Neural cell (in vitro differentiated cells): Measurements from ENCODE around the gene CCR6. TPM values are rescaled to one million over a fixed set of nuclear protein-coding genes. Genes with fewer than 3 reads are reported as not detected.

ENCODE experiments used
- H2AFZ ChIP-seq: fragments of 200-600, 300-800 bp; sonication (generic), shearing (Covaris generic); 2 replicates; pipeline ENCODE4 v1.6.0; 2014; ENCODE audit warnings: low read depth, mild to moderate bottlenecking, antibody characterized with exemption, low read length, moderate library complexity
- H3F3A ChIP-seq: fragments of 200-600 bp; shearing (Covaris generic); 2 replicates; pipeline ENCODE4 v1.6.1; 2016; ENCODE audit warnings: mild to moderate bottlenecking, moderate library complexity, mixed read lengths, antibody characterized with exemption, low read length; ENCODE audit not compliant: insufficient read depth, poor library complexity, severe bottlenecking
- H3K27ac ChIP-seq: fragments of 200-600, 300-800 bp; sonication (generic), shearing (Covaris generic); 2 replicates; pipeline ENCODE4 v1.5.1; 2014; ENCODE audit warnings: mild to moderate bottlenecking, low read length, moderate library complexity
- H3K27me3 ChIP-seq: fragments of 300-800, 200-600 bp; sonication (generic), shearing (Covaris generic); 2 replicates; pipeline ENCODE4 v1.6.0; 2014; ENCODE audit warnings: mild to moderate bottlenecking, low read depth, low read length, moderate library complexity; ENCODE audit not compliant: insufficient read depth
- H3K36me3 ChIP-seq: fragments of 300-800, 200-600 bp; sonication (generic), shearing (Covaris generic); 2 replicates; pipeline ENCODE4 v1.5.1; 2014; ENCODE audit warnings: mild to moderate bottlenecking, antibody characterized with exemption, low read length, moderate library complexity; ENCODE audit not compliant: insufficient read depth
- H3K4me2 ChIP-seq: fragments of 300-800, 200-600 bp; sonication (generic), shearing (Covaris generic); 2 replicates; pipeline ENCODE4 v1.6.0; 2014; ENCODE audit warnings: mild to moderate bottlenecking, low read length
- H3K4me3 ChIP-seq: fragments of 300-800, 200-600 bp; sonication (generic), shearing (Covaris generic); 2 replicates; pipeline ENCODE4 v1.5.1; 2014; ENCODE audit warnings: mild to moderate bottlenecking, low read length, moderate library complexity
- H3K79me2 ChIP-seq: fragments of 200-600 bp; shearing (Covaris generic); replicated peaks from 2 replicates; pipeline ENCODE4 v1.6.0; 2014; ENCODE audit warnings: mild to moderate bottlenecking, low read length, moderate library complexity; ENCODE audit not compliant: insufficient read depth
- H3K9ac ChIP-seq: fragments of 300-800, 200-600 bp; sonication (generic), shearing (Covaris generic); 2 replicates; pipeline ENCODE4 v1.6.1; 2016; ENCODE audit warnings: mild to moderate bottlenecking, low read length, mixed read lengths
- H3K9me2 ChIP-seq: fragments of 200-600 bp; shearing (Covaris generic); 2 replicates; pipeline ENCODE4 v1.6.1; 2016; ENCODE audit warnings: mild to moderate bottlenecking, low read length, mixed read lengths; ENCODE audit not compliant: insufficient read depth
- H3K9me3 ChIP-seq: fragments of 200-600, 300-800 bp; sonication (generic), shearing (Covaris generic); 2 replicates; pipeline ENCODE4 v1.6.1; 2016; ENCODE audit warnings: mild to moderate bottlenecking, mixed run types, low read length, moderate library complexity, mixed read lengths
- H4K20me1 ChIP-seq: fragments of 200-600 bp; shearing (Covaris generic); 2 replicates; pipeline ENCODE4 v1.6.1; 2016; ENCODE audit warnings: mild to moderate bottlenecking, mixed run types; ENCODE audit not compliant: insufficient read depth
- EP300 ChIP-seq: fragments of 450-650 bp; conservative IDR thresholded peaks from 2 replicates; pipeline ENCODE4 v1.6.1; 2014; ENCODE audit warnings: antibody characterized with exemption, mild to moderate bottlenecking, moderate library complexity; ENCODE audit not compliant: poor library complexity, severe bottlenecking
- EZH2 ChIP-seq: fragments of 200-600, 300-800 bp; shearing (Covaris generic), sonication (generic); IDR thresholded peaks from 2 replicates; pipeline ENCODE4 v1.6.1; 2014; ENCODE audit warnings: antibody characterized with exemption, low read length, borderline replicate concordance, mild to moderate bottlenecking; ENCODE audit not compliant: insufficient read depth, poor library complexity, severe bottlenecking
- MXI1 ChIP-seq: fragments of 450-650 bp; conservative IDR thresholded peaks from 2 replicates; pipeline ENCODE4 v1.6.1; 2014; ENCODE audit warnings: antibody characterized with exemption, mild to moderate bottlenecking; ENCODE audit not compliant: poor library complexity, severe bottlenecking
- POLR2AphosphoS5 ChIP-seq: IDR thresholded peaks from 2 replicates; pipeline ENCODE4 v1.6.1; 2012
- RAD21 ChIP-seq: fragments of 450-650 bp; conservative IDR thresholded peaks from 2 replicates; pipeline ENCODE4 v1.6.1; 2014; ENCODE audit warnings: antibody characterized with exemption, mild to moderate bottlenecking, moderate library complexity
- SMC3 ChIP-seq: fragments of 450-650 bp; conservative IDR thresholded peaks from 2 replicates; pipeline ENCODE4 v1.6.1; 2014; ENCODE audit warnings: antibody characterized with exemption, mild to moderate bottlenecking, moderate library complexity; ENCODE audit not compliant: poor library complexity
- TAF1 ChIP-seq: IDR thresholded peaks from 2 replicates; pipeline ENCODE4 v1.6.1; 2012; ENCODE audit warnings: low read depth
- polyA plus RNA-seq: library from polyadenylated mRNA; depleted of rRNA; stranded (reverse); fragments of >200 nt; gene quantifications from 2 replicates; pipeline ENCODE4 v1.2.3, GENCODE V29; 2014
- TF ChIP-seq, protein P1 (sequence below): IDR thresholded peaks from 2 replicates; pipeline ENCODE4 v1.6.1; 2012; ENCODE audit warnings: borderline replicate concordance
- TF ChIP-seq, protein P2 (sequence below): fragments of 450-650 bp; IDR thresholded peaks from 2 replicates; pipeline ENCODE4 v1.5.1; 2014; ENCODE audit warnings: antibody characterized with exemption, mild to moderate bottlenecking, moderate library complexity; ENCODE audit not compliant: poor library complexity, severe bottlenecking

CCR6 gene
- polyA plus RNA-seq, 1 donor from 2014 or later = not detected

- Histone ChIP-seq H3K9me3 (no peaks in the 10 kb centered on the region), H3K79me2 (no peaks in the 10 kb centered on the region), H3K4me3 (no peak overlapping the region), H2AFZ (no peak overlapping the region), H3K27me3 (no peaks in the 10 kb centered on the region), H3K9ac (no peak overlapping the region), H3K36me3 (no peaks in the 10 kb centered on the region), H3F3A (no peaks in the 10 kb centered on the region), H3K4me2 (no peak overlapping the region), H4K20me1 (no peaks in the 10 kb centered on the region), H3K9me2 (no peaks in the 10 kb centered on the region), H3K27ac (no peak overlapping the region)
- TF ChIP-seq, protein P1, sequence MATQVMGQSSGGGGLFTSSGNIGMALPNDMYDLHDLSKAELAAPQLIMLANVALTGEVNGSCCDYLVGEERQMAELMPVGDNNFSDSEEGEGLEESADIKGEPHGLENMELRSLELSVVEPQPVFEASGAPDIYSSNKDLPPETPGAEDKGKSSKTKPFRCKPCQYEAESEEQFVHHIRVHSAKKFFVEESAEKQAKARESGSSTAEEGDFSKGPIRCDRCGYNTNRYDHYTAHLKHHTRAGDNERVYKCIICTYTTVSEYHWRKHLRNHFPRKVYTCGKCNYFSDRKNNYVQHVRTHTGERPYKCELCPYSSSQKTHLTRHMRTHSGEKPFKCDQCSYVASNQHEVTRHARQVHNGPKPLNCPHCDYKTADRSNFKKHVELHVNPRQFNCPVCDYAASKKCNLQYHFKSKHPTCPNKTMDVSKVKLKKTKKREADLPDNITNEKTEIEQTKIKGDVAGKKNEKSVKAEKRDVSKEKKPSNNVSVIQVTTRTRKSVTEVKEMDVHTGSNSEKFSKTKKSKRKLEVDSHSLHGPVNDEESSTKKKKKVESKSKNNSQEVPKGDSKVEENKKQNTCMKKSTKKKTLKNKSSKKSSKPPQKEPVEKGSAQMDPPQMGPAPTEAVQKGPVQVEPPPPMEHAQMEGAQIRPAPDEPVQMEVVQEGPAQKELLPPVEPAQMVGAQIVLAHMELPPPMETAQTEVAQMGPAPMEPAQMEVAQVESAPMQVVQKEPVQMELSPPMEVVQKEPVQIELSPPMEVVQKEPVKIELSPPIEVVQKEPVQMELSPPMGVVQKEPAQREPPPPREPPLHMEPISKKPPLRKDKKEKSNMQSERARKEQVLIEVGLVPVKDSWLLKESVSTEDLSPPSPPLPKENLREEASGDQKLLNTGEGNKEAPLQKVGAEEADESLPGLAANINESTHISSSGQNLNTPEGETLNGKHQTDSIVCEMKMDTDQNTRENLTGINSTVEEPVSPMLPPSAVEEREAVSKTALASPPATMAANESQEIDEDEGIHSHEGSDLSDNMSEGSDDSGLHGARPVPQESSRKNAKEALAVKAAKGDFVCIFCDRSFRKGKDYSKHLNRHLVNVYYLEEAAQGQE = no peak
- no peak for TF ChIP-seq MXI1
- TF ChIP-seq, protein P2, sequence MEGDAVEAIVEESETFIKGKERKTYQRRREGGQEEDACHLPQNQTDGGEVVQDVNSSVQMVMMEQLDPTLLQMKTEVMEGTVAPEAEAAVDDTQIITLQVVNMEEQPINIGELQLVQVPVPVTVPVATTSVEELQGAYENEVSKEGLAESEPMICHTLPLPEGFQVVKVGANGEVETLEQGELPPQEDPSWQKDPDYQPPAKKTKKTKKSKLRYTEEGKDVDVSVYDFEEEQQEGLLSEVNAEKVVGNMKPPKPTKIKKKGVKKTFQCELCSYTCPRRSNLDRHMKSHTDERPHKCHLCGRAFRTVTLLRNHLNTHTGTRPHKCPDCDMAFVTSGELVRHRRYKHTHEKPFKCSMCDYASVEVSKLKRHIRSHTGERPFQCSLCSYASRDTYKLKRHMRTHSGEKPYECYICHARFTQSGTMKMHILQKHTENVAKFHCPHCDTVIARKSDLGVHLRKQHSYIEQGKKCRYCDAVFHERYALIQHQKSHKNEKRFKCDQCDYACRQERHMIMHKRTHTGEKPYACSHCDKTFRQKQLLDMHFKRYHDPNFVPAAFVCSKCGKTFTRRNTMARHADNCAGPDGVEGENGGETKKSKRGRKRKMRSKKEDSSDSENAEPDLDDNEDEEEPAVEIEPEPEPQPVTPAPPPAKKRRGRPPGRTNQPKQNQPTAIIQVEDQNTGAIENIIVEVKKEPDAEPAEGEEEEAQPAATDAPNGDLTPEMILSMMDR = no peak
- no peak for TF ChIP-seq EP300
- no peak for TF ChIP-seq EZH2
- TF ChIP-seq TAF1 = no peak
- no peak for TF ChIP-seq RAD21
- TF ChIP-seq SMC3 = no peak
- no peak for TF ChIP-seq POLR2AphosphoS5
Measured at GRCh38 chr6:167077241-167077932, 45.5 kb upstream of the CCR6 start.

DNA sequence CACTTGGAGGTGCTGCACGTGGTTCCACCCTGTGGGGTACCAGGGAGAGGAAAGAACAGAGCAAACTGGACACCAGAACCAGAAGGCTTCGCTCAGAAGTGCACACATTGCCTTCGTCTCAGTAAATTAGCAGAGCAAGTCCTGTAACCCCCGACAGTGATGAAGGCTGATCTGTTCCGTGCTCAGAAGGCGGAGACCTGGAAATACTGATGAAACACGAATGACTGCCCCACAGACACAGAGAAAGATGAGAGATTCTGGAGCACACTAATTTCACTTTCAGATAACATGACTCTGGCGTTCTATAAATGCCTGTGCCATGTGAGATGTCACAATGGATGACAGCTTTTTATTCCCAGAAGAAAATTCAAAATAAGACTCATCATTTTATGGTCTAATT, 44.2 kb upstream of the CCR6 start:
- no peaks in the 10 kb centered on the region for H3K9me3 ChIP-seq
- H3K4me2 ChIP-seq = no peak overlapping the region
- TF ChIP-seq RAD21 (no peak), EP300 (peak; percentile 23)
- no peaks in the 10 kb centered on the region for H3K36me3 ChIP-seq
- H3F3A ChIP-seq = no peaks in the 10 kb centered on the region
- no peaks in the 10 kb centered on the region for H3K27me3 ChIP-seq
- H3K9ac ChIP-seq = no peak overlapping the region
- H2AFZ ChIP-seq = no peak overlapping the region
- peak overlapping the region; percentile 31 for H3K4me3 ChIP-seq
- H3K79me2 ChIP-seq = no peaks in the 10 kb centered on the region
- H4K20me1 ChIP-seq = no peaks in the 10 kb centered on the region
- peak overlapping the region; percentile 50 for H3K27ac ChIP-seq
- H3K9me2 ChIP-seq = no peaks in the 10 kb centered on the region
